Dendritic cell treated with granulocyte-macrophage colony-stimulating factor and Interleukin-4, amounts not matched to agents 40 ng/mL and 50 ng/mL, for 4 days (primary cell): ENCODE data around the gene GAB3.

ENCODE experiments used
- H3K27ac Mint-ChIP-seq: one replicate; pipeline ENCODE4 v1.8.0; 2022; ENCODE audit warnings: mild to moderate bottlenecking, mixed read lengths
- H3K27me3 Mint-ChIP-seq: one replicate; pipeline ENCODE4 v1.8.0; 2022; ENCODE audit warnings: mild to moderate bottlenecking, mixed read lengths
- H3K36me3 Mint-ChIP-seq: one replicate; pipeline ENCODE4 v1.8.0; 2022; ENCODE audit warnings: low read depth, mixed read lengths
- H3K4me1 Mint-ChIP-seq: one replicate; pipeline ENCODE4 v1.8.0; 2022; ENCODE audit warnings: low read depth, mixed read lengths
- H3K4me3 Mint-ChIP-seq: one replicate; pipeline ENCODE4 v1.8.0; 2022; ENCODE audit warnings: mild to moderate bottlenecking, moderate library complexity, mixed read lengths
- H3K9me3 Mint-ChIP-seq: one replicate; pipeline ENCODE4 v1.8.0; 2022; ENCODE audit warnings: mixed read lengths
- intact Hi-C: fragments of 100-400 bp; cut with micrococcal nuclease; formaldehyde crosslinking; loops from one replicate; pipeline ENCODE4 v1.15.0; 2022

The GAB3 gene

DNA sequence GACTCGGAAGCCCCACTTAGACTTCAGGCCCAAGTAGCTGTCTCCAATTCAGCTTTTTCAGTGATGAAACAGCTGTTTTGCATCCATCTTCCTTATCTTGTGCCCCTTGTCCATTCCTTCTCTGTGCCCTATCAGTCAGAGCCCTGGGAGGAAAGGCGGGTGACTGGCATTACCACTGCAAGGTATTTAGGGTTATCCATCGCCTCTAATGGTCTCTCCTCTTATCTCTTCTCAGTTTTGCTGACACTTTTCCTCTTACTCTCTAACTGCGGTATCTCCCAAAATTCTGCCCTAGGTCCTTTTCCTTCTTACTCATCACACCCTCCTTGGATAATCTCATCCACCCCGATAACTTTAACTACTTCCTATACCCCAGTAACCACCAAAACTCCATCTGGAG is 13.7 kb downstream of the GAB3 start:
- peaks cover 56% of the 10 kb centered on the region for H3K4me1 Mint-ChIP-seq
- H3K27ac Mint-ChIP-seq: peak overlapping the region; percentile 70
- H3K36me3 Mint-ChIP-seq: peaks cover 30% of the 10 kb centered on the region
- intact Hi-C loops: no loop called here
- H3K4me3 Mint-ChIP-seq: peak overlapping the region; percentile 13
- no peaks in the 10 kb centered on the region for H3K9me3 Mint-ChIP-seq
- H3K27me3 Mint-ChIP-seq: no peaks in the 10 kb centered on the region

DNA sequence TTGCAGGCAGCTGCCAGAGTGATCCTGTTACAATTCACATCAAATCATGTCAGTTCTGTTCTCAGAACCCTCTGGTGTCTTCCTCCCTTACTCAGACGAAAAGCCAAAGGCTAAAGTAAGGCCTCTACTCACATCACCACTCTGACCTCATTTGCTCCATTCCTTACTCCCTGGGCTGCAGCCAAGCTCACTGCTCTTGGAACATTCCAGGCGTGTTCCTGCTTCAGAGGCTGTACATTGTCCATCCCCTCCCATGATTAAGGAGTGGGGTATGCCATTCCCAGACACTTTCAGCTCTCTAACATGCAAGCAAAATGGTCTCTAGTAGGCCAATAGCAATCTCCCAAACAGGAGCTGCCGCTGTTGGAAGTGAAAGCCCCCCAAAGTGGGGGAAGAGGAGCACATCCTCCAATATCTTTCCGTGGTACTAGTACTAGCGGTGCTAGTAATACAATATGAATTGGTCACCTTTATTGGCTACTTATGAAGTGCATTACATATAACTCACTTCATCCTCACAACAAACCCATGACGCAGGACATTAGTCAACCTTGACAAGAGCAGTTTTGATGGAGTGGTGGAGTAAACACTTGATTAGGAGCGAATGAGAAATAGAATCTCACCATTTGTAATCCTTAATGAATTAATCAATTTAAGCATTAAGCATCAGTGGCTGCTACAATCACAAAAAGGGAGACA is 15.0 kb downstream of the GAB3 start:
- Mint-ChIP-seq H3K36me3 (peaks cover 27% of the 10 kb centered on the region), H3K4me1 (peaks cover 63% of the 10 kb centered on the region), H3K27me3 (no peaks in the 10 kb centered on the region), H3K27ac (peak overlapping the region; percentile 76), H3K9me3 (no peaks in the 10 kb centered on the region), H3K4me3 (no peak overlapping the region)
- intact Hi-C loops: no loop called here

DNA sequence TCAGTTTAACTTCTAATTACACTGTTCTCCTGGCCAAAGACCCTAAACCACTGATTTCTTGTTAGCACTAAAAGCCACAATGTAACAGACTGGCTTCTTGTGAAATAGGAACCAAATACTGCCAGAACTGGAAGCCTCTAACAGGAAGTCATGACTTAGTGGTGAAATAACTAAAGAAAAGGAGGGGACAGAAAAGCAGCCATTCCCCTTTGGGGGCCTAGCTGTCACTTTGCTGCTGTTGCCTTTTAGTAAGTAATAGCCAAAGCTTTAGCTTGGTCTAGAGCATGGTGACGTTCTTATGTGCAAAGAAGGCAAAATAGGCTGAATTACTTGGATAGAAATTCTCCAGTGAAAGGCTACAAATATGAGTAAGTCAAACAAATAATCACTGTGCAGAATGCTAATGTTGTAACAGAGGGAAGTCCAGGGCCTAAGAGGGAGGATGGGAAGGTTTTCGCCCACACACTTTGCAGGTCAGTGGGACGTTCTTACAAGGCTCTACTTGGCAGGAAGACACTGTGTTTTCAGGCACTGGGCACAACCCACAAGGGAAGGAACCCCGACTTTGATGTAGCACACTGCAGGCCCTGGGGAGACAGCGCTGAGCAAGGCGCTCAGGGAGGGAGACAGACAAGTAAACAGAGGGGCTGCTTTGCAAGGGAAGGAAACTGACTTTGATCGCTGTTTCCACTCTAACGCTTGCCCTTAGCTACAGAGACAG is 16.7 kb downstream of the GAB3 start:
- H3K27me3 Mint-ChIP-seq: no peaks in the 10 kb centered on the region
- peak overlapping the region; percentile 28 for H3K4me3 Mint-ChIP-seq
- H3K36me3 Mint-ChIP-seq: peaks cover 30% of the 10 kb centered on the region
- H3K4me1 Mint-ChIP-seq: peaks cover 80% of the 10 kb centered on the region
- no peaks in the 10 kb centered on the region for H3K9me3 Mint-ChIP-seq
- H3K27ac Mint-ChIP-seq: peak overlapping the region; percentile 76
- intact Hi-C loops: no loop called here

DNA sequence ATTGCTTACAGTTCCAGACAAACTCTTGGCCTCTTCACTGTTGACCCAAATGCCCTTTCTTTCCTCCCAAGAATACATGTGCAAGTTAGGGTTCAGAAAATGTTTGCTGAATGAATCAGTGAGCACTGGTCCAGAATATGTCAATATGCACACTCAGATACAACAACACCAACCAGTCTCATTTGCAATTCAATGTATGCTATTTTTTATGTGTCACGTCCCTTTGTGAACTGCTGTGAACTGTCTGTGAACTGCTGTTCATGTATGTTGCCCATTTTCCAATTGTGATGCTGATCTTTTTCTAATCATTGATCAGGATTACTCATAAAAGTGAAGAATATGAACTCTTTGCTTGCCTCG is 17.8 kb downstream of the GAB3 start:
- peaks cover 35% of the 10 kb centered on the region for H3K36me3 Mint-ChIP-seq
- H3K4me1 Mint-ChIP-seq: peaks cover 83% of the 10 kb centered on the region
- H3K4me3 Mint-ChIP-seq: no peak overlapping the region
- no peaks in the 10 kb centered on the region for H3K9me3 Mint-ChIP-seq
- no peaks in the 10 kb centered on the region for H3K27me3 Mint-ChIP-seq
- peak overlapping the region; percentile 79 for H3K27ac Mint-ChIP-seq
- intact Hi-C loops: no loop called here

DNA sequence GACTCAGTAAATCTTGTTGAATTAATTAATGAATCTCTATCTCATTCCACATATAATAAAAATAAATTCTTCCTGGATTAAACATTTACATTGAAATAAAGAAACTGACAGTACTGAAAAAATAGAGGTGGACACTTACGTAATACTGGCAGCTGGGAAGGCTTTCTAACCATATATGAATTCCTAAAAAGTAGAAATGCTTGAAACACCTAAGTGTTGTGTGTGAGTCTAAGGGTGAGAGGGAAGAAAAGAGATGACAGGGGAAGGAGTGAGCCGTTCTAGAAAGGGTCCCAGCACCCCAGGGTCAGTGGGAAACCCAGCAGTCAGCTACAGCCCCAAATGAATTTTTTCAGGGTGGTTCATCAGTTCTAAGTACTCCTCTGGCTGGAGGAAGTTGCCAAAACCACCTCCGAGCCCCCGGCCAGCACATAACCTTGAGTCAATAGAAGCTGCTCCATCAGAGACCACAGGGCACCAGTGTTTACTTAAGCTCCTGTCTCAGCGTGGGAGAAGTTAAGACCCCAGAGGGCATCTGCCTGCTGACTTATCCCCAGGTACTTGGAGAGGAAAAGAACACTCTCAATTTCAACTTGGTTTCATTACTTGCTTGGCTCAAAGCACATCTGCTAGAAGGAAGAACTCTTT is 18.3 kb downstream of the GAB3 start:
- intact Hi-C loops: no loop called here
- Mint-ChIP-seq H3K4me1 (peaks cover 83% of the 10 kb centered on the region), H3K27me3 (no peaks in the 10 kb centered on the region), H3K36me3 (peaks cover 32% of the 10 kb centered on the region), H3K9me3 (no peaks in the 10 kb centered on the region), H3K4me3 (no peak overlapping the region), H3K27ac (peak overlapping the region; percentile 79)

DNA sequence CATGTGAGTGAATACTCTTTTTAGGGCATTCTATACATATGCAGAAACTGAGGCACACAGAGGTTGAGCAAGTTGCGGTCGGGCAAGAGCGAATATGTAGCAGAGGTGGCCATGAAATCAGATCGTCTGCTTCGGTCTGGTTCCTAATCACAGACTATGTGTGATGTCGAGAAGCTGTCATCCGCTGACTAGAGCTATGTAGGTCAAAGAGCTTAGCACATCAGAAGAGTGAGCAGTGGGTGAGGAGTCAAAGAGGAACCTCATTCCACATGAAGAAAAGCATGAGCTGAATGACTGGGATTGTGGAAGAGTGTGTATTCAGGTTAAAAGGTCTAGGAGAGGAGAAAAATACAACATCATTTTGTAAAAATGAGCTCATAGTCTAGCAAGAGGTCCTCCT is 19.0 kb downstream of the GAB3 start:
- peaks cover 82% of the 10 kb centered on the region for H3K4me1 Mint-ChIP-seq
- no peaks in the 10 kb centered on the region for H3K27me3 Mint-ChIP-seq
- intact Hi-C loops: no loop called here
- peak overlapping the region; percentile 79 for H3K27ac Mint-ChIP-seq
- H3K36me3 Mint-ChIP-seq: peaks cover 31% of the 10 kb centered on the region
- no peaks in the 10 kb centered on the region for H3K9me3 Mint-ChIP-seq
- H3K4me3 Mint-ChIP-seq: peak overlapping the region; percentile 23

DNA sequence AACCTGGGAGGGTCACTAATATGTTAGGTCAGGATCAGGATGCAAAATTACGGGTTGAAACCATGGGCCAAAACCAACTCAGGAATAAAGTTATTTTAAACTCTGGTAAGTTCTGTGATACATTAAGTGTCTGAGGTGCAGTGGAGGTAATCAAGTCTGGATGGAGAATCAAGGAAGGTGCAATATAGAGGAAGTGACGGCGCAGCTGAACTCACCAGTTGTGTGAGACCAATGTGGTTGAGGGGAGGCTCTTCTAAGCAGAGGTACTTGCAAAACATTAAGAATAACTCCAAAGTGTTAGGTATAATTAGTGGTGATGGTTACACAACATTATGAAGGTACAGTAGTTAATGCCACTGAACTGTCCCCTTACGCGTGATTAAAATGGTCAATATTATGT is 19.7 kb downstream of the GAB3 start:
- H3K27ac Mint-ChIP-seq: peak overlapping the region; percentile 79
- peaks cover 85% of the 10 kb centered on the region for H3K4me1 Mint-ChIP-seq
- no peaks in the 10 kb centered on the region for H3K27me3 Mint-ChIP-seq
- H3K4me3 Mint-ChIP-seq: no peak overlapping the region
- H3K36me3 Mint-ChIP-seq: peaks cover 32% of the 10 kb centered on the region
- no peaks in the 10 kb centered on the region for H3K9me3 Mint-ChIP-seq
- intact Hi-C loops: no loop called here

DNA sequence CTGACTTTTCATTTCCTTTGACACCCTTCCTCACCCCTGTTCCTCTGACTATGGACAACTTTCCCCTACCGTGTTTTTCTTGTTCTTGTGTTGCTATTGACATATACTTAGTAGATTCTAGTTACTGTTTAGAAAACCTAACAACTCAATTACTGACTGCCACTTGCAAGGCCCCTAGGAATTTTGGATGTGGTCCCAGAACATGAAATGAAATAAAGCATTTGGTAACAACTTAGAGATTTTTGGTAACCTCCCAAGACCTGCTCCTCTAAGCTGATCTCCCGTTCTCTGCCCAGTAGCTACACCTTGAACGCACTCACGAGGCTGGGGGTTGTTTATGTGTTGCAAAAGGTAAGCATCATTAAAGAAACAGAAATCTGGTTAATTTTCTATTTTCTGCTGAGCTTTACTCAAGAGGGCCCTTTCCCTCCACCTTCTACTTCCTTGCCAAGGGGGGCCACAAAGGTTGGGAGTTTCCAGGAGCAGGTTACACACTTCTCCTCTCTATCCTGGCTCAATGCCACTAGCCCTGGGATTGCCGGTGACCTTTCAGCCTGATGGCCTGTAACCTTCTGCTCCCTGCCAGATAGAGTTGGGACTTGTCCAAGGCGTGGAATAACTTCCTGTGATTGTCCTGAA is 20.5 kb downstream of the GAB3 start:
- H3K27ac Mint-ChIP-seq: peak overlapping the region; percentile 79
- intact Hi-C loops: no loop called here
- H3K36me3 Mint-ChIP-seq: peaks cover 30% of the 10 kb centered on the region
- H3K4me3 Mint-ChIP-seq: no peak overlapping the region
- H3K27me3 Mint-ChIP-seq: no peaks in the 10 kb centered on the region
- peaks cover 84% of the 10 kb centered on the region for H3K4me1 Mint-ChIP-seq
- H3K9me3 Mint-ChIP-seq: no peaks in the 10 kb centered on the region

DNA sequence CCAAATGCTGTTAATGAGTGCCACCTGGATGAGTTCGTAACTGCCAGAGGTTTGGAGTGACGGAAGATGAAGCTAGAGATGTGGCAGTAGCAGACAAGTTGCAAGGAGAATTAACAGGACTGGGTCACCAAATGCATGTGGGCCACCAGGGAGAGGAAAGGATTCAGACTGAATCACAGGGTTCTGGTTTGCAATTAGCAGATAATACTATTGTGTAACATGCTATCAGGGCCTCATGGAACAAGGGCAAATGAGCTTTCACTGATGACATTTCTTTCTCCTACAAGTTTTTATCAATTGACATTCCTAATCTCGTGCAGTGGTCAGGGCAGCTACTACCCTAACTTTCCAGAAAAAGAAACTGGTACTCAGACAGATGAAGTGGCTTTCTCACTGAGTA is 21.4 kb downstream of the GAB3 start:
- no peak overlapping the region for H3K4me3 Mint-ChIP-seq
- H3K9me3 Mint-ChIP-seq: no peaks in the 10 kb centered on the region
- H3K4me1 Mint-ChIP-seq: peaks cover 89% of the 10 kb centered on the region
- intact Hi-C loops: no loop called here
- peaks cover 29% of the 10 kb centered on the region for H3K36me3 Mint-ChIP-seq
- no peaks in the 10 kb centered on the region for H3K27me3 Mint-ChIP-seq
- H3K27ac Mint-ChIP-seq: no peak overlapping the region

DNA sequence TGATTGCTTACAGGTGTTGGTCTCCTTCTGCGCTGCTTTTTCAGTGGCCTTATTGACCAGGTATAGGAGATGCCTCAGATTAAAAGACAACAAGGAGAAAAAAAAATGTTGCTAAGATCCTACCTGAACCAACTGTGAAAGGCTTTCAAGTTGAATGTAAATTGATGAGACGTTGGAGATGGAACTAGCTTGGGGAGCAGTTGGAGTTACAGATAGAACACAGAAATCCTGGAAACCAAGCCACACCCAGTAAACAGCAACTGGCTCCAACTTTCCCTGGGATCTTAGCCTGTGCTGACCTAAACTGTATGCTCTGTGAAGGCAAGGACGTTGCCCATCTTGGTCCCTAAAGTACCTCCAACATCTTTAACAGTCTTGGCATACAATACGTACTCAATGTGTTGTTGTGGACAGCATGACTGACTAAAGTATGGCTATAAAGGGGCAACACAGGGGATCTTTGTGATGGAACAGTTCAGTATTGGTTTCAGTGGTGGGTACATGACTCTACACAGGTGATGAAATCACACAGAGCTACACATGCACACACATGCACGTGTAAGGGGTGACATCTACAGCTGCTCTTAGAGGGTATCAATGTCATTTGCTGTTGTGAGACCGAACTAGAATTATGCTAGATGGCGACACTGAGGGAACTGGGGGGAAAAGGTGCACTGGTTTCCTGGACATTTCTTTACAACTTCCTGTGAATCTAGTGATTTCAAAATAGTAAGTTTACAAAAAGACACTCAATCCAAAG is 22.3 kb downstream of the GAB3 start:
- intact Hi-C loops: no loop called here
- Mint-ChIP-seq H3K4me1 (peaks cover 91% of the 10 kb centered on the region), H3K4me3 (no peak overlapping the region), H3K36me3 (peaks cover 29% of the 10 kb centered on the region), H3K27ac (no peak overlapping the region), H3K9me3 (no peaks in the 10 kb centered on the region), H3K27me3 (no peaks in the 10 kb centered on the region)

DNA sequence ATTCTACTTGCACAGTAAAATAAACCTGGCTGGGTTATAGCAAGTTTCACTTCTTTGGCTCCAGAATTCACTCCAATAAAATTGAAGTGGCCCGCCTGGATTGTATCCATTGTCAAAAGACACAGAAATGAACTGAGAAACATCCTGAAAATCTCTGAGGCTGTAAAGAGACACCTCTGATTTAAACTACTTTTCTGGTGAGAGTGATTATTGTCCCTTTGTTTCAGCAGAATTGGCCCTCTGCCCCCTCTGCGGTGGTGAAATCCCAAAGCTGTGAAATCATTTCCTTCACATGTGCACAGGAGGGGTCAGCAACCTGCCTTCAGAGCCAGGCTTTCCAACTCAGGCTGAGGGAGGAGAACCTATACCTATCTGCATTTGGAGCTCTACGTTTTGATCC is 23.0 kb downstream of the GAB3 start:
- peaks cover 92% of the 10 kb centered on the region for H3K4me1 Mint-ChIP-seq
- H3K4me3 Mint-ChIP-seq: no peak overlapping the region
- intact Hi-C loops: no loop called here
- H3K27ac Mint-ChIP-seq: no peak overlapping the region
- H3K27me3 Mint-ChIP-seq: no peaks in the 10 kb centered on the region
- H3K36me3 Mint-ChIP-seq: peaks cover 36% of the 10 kb centered on the region
- H3K9me3 Mint-ChIP-seq: no peaks in the 10 kb centered on the region

DNA sequence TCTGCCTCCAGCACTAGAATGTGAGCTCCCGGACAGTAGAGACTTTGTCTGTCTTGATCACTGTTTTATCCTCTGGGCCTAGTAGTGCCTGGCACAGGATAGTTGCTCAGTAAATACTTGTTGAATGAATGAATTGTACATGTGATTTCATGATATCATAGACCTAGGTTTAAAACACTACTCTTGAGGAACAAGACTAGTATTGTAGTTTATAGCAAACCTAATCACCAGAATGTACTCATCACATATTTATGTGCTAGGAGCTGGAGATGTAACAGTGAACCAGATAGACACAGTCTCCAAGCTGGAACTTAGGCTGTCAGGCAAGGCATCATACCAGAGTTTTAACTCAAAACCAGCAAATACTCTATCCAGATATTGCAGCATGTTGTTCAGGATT is 23.5 kb downstream of the GAB3 start:
- peaks cover 37% of the 10 kb centered on the region for H3K36me3 Mint-ChIP-seq
- peak overlapping the region; percentile 10 for H3K27ac Mint-ChIP-seq
- H3K4me1 Mint-ChIP-seq: peaks cover 88% of the 10 kb centered on the region
- no peaks in the 10 kb centered on the region for H3K9me3 Mint-ChIP-seq
- intact Hi-C loops: no loop called here
- no peaks in the 10 kb centered on the region for H3K27me3 Mint-ChIP-seq
- no peak overlapping the region for H3K4me3 Mint-ChIP-seq

DNA sequence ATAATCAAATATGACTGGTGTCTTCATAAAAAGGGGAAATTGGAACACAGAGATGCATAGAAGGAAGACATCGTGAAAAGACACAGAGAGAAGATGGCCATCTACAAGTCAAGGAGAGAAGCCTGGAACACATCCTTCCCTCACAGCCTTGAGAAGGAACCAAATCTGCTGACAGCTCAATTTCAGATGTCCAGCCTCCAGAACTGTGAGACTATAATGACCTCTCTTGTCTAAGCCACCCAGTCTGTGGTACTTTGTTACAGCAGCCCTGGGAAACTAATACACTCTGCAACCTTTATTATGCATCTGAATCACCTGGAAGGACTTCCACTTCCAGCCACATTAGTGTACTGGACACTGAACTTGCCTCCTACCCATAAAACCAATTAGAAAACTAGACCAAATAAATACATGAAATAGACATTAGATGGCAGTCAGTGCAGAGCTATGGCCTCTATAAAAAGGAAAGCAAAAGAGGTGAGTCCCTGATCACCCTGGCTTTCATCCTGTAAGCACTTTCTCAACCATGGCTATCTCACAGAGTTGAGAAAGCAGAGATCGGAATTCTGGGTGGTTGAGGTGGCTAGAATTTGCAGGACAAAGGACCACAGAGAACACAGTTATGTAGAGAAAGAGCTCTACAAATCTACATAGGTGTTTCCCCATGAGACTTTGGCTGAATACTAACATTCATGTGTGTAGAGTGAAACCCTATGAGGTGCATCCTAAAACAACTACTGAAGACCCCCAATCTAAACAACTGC is 25.7 kb downstream of the GAB3 start:
- Mint-ChIP-seq H3K27ac (peak overlapping the region; percentile 63), H3K4me3 (no peak overlapping the region), H3K9me3 (no peaks in the 10 kb centered on the region), H3K4me1 (peaks cover 65% of the 10 kb centered on the region), H3K27me3 (no peaks in the 10 kb centered on the region), H3K36me3 (peaks cover 45% of the 10 kb centered on the region)
- intact Hi-C loops: no loop called here
